Prostate gland (tissue), 2 donors: Measurements from ENCODE around the gene RNU1-2.
"Not testable (repeated sequence)": the region's sequence is repeated elsewhere in the genome, so short reads cannot be mapped to it uniquely, and the experiment has no call there.

Experiments
- CTCF ChIP-seq, 4 experiments: fragments of 200-600 bp in 2 of 4; fragments of 450-650 bp in 2 of 4; sonication (generic) in 2 of 4; IDR thresholded peaks; 1 replicate in 3 of 4; 2 replicates in 1 of 4; pipeline ENCODE4 v1.5.1; 2016 to 2019; ENCODE audit warnings: antibody characterized with exemption in 4 of 4, mild to moderate bottlenecking in 2 of 4, moderate library complexity in 2 of 4
- POLR2A ChIP-seq: fragments of 450-650 bp; IDR thresholded peaks from one replicate; pipeline ENCODE4 v1.6.1; 2016; ENCODE audit warnings: antibody characterized with exemption, mild to moderate bottlenecking
- POLR2AphosphoS5 ChIP-seq: sonication (generic); formaldehyde crosslinking; IDR thresholded peaks from one replicate; pipeline ENCODE4 v1.6.1; 2017; ENCODE audit warnings: antibody characterized with exemption

GRCh38 chr1:16856201-16856600 lies 39.6 kb upstream of the RNU1-2 start:
- TF ChIP-seq CTCF (IDR thresholded peaks at IDR 0.05); POLR2AphosphoS5; POLR2A: not testable (repeated sequence)
